GM19193 (cell line): ENCODE results near the gene CLDN19.

Experiments used
- POLR2A ChIP-seq: IDR thresholded peaks from 4 replicates; pipeline ENCODE4 v1.6.1; 2011; ENCODE audit not compliant: insufficient read depth, insufficient read length; ENCODE audit errors: extremely low read depth

The CLDN19 gene

DNA sequence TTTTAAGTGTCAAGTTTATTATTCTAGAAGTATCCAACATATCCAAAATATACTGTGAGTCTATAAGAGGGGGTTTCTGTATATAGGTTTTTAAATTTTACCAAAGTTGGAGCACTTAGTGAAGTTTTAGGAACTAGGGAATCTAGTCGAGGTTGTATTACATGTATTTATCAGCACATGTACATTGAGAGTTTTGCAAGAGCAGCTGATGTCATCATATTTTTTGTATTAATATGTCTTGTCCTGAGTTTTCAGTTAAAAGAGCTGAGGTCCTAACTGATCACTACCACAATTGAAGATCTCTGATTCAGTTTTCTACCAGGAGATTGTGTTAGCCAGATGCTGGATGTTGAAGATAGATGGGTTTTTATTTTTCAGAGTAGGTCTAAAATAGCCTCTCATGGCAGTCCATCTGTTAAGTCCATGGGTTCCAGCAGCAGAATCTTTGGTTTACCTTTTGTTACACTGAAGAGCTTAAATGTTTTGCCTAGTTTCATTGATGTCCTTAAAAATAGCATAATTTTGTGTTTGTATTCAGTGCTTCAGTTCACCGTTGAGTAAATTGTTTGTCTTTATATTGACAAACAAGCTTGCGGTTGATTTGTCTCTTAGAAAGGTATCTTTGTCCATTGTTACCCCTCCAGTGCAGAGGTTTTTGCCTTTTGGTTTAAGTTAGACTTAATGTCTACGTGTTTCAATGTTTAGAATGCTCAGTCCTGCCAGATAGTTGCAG is 41.8 kb downstream of the CLDN19 start:
- TF ChIP-seq POLR2A, result no peak

DNA sequence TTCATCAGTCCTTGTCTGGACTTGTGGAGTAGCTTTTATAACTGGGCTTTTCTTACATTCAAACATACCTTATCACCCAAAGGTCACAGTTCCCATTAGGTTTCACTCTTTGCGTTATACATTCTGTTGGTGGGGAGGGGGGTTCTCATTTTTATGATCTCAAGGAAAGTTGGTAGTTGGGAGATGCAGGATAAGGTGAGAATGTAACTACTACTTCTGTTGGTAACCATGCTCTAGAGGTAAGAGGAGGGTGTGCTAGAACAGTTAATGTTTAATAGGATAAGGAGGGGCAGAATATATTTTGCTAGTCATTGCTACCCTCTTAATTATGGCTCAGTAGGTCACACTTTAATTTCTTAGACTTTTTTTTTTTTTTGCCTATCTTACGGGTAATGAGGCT is 47.1 kb downstream of the CLDN19 start:
- no peak for TF ChIP-seq POLR2A

DNA sequence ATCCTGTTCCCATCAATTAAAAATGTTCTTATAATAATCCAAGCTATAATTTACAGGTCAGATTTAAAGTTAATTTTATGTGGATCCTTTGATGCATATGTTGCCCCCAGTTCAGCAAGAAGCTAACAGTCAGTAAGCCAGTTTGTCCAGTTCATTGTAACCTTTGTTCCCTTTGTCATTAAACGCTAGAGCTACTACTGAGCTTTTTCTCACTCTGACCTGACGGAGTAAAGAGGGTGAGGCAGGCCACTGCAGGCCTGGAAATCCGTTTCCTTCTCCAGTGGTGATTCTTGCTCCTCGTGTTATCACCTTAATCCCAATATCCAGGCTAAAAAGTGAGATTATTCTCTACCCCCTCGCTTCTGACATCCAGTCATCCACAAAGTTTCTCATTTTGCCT is 47.6 kb downstream of the CLDN19 start:
- no peak for TF ChIP-seq POLR2A

DNA sequence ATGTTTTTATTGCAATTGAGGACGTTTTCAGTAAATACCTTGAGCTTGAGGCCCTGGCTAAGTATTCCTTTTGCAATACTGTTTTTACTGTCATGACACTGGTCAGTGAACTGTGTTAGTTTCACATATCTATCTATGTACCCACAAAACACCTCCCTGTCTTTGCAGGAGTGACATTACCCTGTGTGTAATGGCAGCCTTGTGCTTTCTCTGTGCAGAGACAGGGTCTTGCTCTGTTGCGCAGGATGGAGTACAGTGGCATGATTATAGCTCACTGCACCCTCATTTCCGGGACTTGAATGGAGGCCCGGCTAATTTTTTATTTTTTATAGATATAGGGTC is 48.9 kb downstream of the CLDN19 start:
- no peak for TF ChIP-seq POLR2A

DNA sequence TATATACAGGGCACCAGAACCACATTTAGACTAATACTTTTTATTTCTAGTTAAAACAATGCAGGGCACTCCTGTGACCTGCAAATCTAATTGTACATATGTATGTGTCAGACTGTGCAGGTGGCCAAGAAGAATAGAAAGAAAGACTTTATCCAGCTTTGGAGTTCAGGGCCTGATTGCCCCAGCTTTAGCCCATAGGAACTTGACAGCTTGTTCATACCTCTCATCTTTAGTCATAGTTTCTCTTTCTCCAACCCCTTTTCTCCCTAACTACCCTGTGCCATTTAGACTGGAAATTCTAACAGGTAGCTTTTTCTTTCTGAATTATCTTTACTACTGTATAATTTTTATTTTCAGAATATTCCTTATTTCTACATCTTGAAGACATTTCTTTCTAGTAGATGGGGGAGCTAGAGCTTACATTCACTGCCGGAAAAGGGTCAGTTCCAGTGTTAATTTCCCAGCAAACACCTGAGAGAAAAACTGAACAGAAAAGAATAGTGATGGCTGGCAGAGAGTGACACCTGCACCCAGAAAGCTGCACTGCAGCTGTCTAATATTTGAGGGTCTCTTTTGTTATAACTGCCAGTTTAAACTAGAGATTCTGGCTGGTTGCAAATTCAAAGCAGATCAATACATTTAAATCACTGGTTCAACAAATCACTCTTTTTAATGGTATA is 49.4 kb downstream of the CLDN19 start:
- no peak for TF ChIP-seq POLR2A

DNA sequence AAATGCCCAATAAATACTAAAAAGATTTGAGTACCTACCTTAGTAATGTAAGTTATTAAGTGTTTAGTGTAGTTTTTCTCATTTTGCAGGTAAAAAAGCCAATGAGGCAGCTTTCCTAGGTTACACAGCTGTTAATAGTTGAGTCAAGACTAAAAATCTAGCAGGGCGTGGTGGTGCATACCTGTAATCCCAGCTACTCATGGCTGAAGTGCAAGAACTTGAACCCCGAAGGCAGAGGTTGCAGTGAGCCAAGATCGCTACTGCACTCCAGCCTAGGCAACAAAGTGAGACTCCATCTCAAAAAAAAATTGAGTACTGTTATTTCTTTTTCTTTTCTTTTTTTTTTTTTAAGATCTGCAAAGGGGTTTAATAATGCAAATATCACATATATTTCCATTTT is 50.1 kb downstream of the CLDN19 start:
- no peak for TF ChIP-seq POLR2A

DNA sequence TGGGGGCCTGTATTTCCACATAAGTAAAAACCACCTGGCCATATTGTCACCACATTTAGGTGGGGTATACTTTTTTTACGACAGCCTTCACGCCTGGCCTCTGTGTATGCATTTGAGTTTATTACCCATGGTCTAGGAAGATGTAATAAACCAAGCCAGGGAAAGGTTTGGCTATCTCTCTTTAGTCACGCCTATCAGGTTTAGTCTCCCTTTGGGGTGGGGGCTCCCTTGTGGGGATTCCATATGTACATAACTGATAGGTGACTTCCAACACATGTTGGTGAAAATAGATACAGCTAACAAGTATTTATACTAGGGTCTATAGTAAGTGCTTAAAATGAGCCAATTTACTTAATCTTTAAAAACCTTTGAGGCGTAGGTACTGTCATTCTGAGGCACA is 53.6 kb downstream of the CLDN19 start:
- no peak for TF ChIP-seq POLR2A

DNA sequence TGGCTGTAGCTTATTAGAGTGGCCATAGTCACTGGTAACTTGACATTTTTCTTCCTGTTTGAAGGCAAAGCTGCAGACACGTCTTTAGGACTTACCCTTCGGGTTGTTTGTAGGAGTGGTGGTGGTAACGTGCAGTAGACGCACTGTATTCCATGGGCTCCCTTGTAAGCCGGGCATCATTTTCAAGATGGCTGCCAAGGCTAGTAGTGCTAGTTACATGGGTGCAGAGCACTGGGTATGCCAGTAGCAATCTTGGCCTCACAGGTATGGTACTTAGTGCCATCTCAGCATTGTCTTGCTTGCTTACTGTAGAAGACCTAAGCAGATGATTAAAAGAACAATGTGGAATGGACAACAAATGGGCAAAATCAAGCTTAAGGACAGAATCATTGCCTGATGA is 55.9 kb downstream of the CLDN19 start:
- no peak for TF ChIP-seq POLR2A
